ENCODE results near the gene ALG14.

Gene ALG14

DNA sequence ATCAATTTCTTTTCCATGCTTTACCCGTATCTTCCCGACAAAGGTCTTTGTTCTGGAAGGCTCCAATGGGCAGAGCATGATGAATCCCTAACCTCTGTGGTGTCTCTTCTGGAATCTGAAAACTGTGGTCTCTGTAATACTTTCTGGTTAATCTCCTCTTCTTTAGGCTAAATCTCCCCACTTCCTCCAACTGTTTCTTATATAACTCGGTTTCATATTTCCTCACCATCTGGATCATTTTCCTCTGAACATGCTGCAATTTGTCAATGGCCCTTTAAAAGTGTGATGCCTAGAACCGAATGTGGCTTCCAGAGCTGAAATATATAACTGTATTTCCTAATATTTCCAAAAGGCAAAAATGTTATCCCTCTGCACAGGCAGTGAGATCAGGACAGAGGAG lies 66.1 kb downstream of the ALG14 start:
- DNase-seq (ENCODE audit: insufficient read length, low spot score) (no peak), FAIRE-seq (no peak)
- TF ChIP-seq, protein P1, sequence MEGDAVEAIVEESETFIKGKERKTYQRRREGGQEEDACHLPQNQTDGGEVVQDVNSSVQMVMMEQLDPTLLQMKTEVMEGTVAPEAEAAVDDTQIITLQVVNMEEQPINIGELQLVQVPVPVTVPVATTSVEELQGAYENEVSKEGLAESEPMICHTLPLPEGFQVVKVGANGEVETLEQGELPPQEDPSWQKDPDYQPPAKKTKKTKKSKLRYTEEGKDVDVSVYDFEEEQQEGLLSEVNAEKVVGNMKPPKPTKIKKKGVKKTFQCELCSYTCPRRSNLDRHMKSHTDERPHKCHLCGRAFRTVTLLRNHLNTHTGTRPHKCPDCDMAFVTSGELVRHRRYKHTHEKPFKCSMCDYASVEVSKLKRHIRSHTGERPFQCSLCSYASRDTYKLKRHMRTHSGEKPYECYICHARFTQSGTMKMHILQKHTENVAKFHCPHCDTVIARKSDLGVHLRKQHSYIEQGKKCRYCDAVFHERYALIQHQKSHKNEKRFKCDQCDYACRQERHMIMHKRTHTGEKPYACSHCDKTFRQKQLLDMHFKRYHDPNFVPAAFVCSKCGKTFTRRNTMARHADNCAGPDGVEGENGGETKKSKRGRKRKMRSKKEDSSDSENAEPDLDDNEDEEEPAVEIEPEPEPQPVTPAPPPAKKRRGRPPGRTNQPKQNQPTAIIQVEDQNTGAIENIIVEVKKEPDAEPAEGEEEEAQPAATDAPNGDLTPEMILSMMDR (IDR thresholded peaks at IDR 0.05; ENCODE audit: insufficient read depth, missing control alignments): no peak

DNA sequence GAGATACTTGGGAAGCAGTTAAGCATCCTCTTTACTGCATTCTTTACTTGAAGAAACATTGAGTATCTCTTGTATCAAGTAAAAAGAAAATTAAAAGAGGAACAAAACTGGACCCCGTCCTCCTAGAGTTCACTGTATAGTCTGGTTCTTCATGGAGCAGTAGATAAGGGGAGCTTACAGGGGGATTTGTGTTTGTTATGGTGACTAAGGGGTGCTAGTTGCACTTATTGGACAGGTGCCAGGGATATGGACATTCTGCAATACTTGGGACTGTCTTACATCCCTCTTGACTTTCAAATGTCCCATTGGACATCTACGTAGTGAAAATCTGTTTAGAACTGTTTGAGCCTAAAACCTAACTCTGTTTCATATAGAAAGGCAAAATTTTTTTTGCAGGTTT lies 67.2 kb downstream of the ALG14 start:
- DNase-seq (ENCODE audit: insufficient read length, low spot score): no peak
- TF ChIP-seq, protein P1 (IDR thresholded peaks at IDR 0.05; ENCODE audit: insufficient read depth, missing control alignments): no peak
- no peak for FAIRE-seq

DNA sequence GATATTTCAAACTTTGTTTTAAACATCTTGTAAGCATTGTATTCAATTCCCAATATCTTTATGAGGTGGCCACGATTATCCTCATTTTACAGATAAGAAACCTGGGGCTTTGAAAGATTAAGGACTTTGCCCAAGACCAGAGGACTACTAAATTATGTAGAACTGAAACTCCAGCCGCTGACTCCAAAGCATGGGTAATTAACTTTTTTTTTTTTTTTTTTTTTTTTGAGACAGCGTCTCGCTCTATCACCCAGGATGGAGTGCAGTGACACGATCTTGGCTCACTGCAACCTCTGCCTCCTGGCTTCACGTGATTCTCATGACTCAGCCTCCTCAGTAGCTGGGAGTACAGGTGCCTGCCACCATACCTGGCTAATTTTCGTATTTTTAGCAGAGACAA lies 68.7 kb downstream of the ALG14 start:
- TF ChIP-seq, protein P1 (IDR thresholded peaks at IDR 0.05; ENCODE audit: insufficient read depth, missing control alignments): no peak
- FAIRE-seq: no peak
- no peak for DNase-seq (ENCODE audit: insufficient read length, low spot score)

DNA sequence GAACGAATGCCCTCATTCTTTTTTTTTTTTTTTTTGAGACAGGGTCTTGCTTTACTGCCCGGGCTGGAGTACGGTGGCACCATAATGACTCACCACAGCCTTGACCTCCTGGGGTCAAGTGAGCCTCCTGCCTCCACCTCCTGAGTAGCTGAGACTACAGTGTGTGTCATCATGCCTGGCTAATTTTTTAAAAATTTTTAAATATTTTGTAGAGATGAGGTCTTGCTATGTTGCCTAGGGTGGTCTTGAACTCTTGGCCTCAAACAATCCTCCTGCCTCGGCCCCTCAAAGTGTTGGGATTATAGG lies 69.4 kb downstream of the ALG14 start:
- no peak for DNase-seq (ENCODE audit: insufficient read length, low spot score)
- no peak for FAIRE-seq
- TF ChIP-seq, protein P1 (IDR thresholded peaks at IDR 0.05; ENCODE audit: insufficient read depth, missing control alignments): no peak

DNA sequence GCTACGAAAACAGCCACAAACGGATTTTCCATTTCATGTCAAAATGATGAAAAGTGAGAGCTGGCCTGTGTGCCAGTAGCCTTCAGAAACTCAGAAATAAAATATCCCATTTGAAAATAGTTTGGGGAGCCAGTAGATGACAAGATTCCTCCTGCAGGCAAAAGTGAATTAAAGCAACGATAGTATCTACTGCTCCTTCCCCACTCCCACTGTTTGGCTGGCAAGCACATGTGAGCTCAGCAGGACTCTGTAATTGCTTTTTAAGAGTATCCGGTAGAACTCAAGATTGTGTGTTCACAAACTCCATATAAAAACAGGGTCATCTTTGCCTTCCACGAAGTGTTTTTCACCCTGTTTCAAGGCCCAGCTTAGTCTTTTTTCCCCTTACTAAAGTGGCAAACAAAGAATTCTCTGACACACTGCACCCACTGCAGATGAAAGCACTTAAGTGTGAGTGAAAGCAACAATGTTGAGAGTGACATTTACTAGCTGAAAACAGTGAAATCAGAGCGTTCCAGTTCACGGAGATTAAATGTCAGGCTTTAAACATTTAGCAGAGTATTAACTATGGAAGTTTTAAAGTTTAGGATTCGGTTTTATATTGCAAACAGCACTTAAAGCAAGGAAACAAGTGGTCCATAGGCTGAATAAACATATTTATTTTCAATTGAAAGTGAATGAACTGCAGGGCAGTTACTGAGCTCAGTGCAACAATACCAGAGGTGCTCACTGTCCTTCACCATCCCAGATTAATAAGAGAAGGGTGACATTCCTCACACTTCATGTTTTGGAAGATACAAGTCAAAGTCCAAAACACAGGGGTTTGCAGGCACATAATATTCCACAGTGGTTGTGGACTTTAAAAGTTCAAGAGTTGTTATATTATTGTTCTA lies 70.0 kb downstream of the ALG14 start:
- no peak for FAIRE-seq
- TF ChIP-seq, protein P1 (IDR thresholded peaks at IDR 0.05; ENCODE audit: insufficient read depth, missing control alignments): no peak
- DNase-seq (ENCODE audit: insufficient read length, low spot score): no peak

DNA sequence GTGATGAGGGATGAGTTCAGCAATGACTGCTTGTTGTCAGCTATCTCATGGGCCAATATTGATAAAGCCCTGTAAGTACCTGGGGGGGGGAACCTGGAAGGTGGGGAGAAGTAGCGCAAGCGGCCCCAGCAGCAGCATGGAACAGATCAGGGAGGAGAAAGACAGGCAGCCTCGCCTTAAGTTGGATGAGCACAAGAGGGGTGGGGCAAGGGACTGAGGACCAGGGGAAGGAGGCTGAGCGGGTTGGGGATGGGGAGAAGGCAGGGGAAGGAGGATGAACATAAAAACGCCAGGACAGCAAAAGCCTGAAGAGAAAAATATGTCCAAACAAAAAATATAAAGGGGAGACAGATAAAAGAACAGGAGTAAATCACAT lies 70.6 kb downstream of the ALG14 start:
- TF ChIP-seq, protein P1 (IDR thresholded peaks at IDR 0.05; ENCODE audit: insufficient read depth, missing control alignments): no peak
- FAIRE-seq (no peak), DNase-seq (ENCODE audit: insufficient read length, low spot score) (no peak)

DNA sequence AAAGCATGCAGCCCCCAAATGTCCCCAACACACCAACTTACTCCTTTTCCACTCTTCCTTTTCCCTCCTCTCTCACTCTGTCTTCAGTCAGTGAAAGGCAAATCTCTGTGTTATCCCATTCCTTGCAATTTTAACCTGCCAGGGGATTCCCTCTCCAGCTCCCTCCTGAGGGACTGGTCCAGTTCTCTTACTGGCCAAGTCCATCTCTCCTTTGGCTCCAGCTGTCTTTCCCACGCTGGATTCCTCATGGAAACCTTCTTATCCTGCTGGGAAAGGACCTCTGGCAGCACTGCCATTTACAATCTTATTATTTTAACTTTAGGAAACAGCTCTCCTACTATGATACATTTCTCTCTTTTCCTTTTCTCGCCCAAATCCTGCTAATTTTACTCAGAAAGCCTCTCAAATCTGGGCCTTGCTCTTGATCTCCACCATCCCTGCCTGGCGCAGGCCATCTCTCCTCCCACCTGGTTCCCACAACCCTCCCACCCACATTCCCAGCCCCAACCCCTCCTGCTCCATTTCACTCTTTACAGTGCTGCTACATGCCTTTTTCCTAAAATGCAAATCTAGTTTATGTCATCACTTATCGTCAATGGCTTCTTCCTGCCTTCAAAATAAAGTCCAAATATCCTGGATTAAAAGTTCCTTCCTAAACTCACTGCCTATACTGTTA lies 73.2 kb downstream of the ALG14 start:
- no peak for DNase-seq (ENCODE audit: insufficient read length, low spot score)
- no peak for FAIRE-seq
- TF ChIP-seq, protein P1 (IDR thresholded peaks at IDR 0.05; ENCODE audit: insufficient read depth, missing control alignments): no peak

All from D721Med (cell line).